Stimulated activated CD8-positive, alpha-beta memory T cell treated with anti-CD3 and anti-CD28 coated beads, Interleukin-12 subunit alpha, Interleukin-12 subunit beta, amount 100 ng/mL, for 4 hours (primary cell): ENCODE data around the gene FAM120C.

Source experiments
- DNase-seq: peaks from one replicate; pipeline ENCODE4 v3.0.0-alpha.2; 2020; ENCODE audit warnings: low read depth

The FAM120C gene

GRCh38 chrX:54134269-54134668, 48.8 kb downstream of the FAM120C start:
- DNase-seq: no peak

- DNase-seq: no peak
Measured at GRCh38 chrX:54116391-54116790, 66.7 kb downstream of the FAM120C start.

GRCh38 chrX:54093571-54093970, 89.5 kb downstream of the FAM120C start:
- no peak for DNase-seq

GRCh38 chrX:54093159-54093558, 89.9 kb downstream of the FAM120C start:
- no peak for DNase-seq

- DNase-seq: no peak
Measured at GRCh38 chrX:54090880-54091279, 92.2 kb downstream of the FAM120C start.

- DNase-seq: no peak
Measured at GRCh38 chrX:54089191-54089590, 93.9 kb downstream of the FAM120C start.

- no peak for DNase-seq
Measured at GRCh38 chrX:54087661-54088060, 95.4 kb downstream of the FAM120C start.

GRCh38 chrX:54085666-54086065, 97.4 kb downstream of the FAM120C start:
- DNase-seq: no peak

GRCh38 chrX:54076903-54077302, 106.2 kb downstream of the FAM120C start:
- no peak for DNase-seq

- no peak for DNase-seq
Measured at GRCh38 chrX:54074826-54075225, 108.2 kb downstream of the FAM120C start.

- no peak for DNase-seq
Measured at GRCh38 chrX:54067766-54068165, 115.3 kb downstream of the FAM120C start.

GRCh38 chrX:54066841-54067240, 116.2 kb downstream of the FAM120C start:
- DNase-seq: no peak

- no peak for DNase-seq
Measured at GRCh38 chrX:54064564-54064963, 118.5 kb downstream of the FAM120C start.

GRCh38 chrX:54063361-54063760, 119.7 kb downstream of the FAM120C start:
- DNase-seq: no peak

GRCh38 chrX:54049801-54050200, 133.3 kb downstream of the FAM120C start:
- DNase-seq: no peak

- no peak for DNase-seq
Measured at GRCh38 chrX:54048412-54048811, 134.6 kb downstream of the FAM120C start.

- no peak for DNase-seq
Measured at GRCh38 chrX:54045563-54046228, 137.4 kb downstream of the FAM120C start.

- DNase-seq: no peak
Measured at GRCh38 chrX:54044877-54045338, 138.1 kb downstream of the FAM120C start.

GRCh38 chrX:54044126-54044876, 138.8 kb downstream of the FAM120C start, which contains the start of gene PHF8:
Gene PHF8 (minus strand): TSS chrX:54044473. CDS start chrX:54042728, 1,745 bp downstream.
- DNase-seq: peak; percentile 89

GRCh38 chrX:54043541-54044125, 139.4 kb downstream of the FAM120C start:
- peak; percentile 22 for DNase-seq

GRCh38 chrX:54043056-54043455, 140.0 kb downstream of the FAM120C start:
- no peak for DNase-seq

GRCh38 chrX:54042609-54043021, 140.4 kb downstream of the FAM120C start:
- peak; percentile 9 for DNase-seq

- no peak for DNase-seq
Measured at GRCh38 chrX:54030329-54030728, 152.7 kb downstream of the FAM120C start.
